HG03442 (cell line): ENCODE results near the gene FAM174C.

Source experiments
- ATAC-seq: cut with Tn5 transposase; IDR thresholded peaks from one replicate; pipeline ENCODE4 v1.9.1; 2021; ENCODE audit warnings: mild to moderate bottlenecking, moderate library complexity; ENCODE audit not compliant: unreplicated experiment

Gene FAM174C

GRCh38 chr19:1249990-1250436, 25.3 kb upstream of the FAM174C start:
- no peak for ATAC-seq

- no peak for ATAC-seq
These were observed 24.7 kb upstream of the FAM174C start for GRCh38 chr19:1250437-1251260.

- ATAC-seq, result no peak
These were observed 23.8 kb upstream of the FAM174C start for GRCh38 chr19:1251330-1252220.

- ATAC-seq, result no peak
These were observed 23.0 kb upstream of the FAM174C start for GRCh38 chr19:1252221-1252820.

GRCh38 chr19:1252821-1253513, 22.4 kb upstream of the FAM174C start:
- no peak for ATAC-seq

GRCh38 chr19:1253514-1254080, 21.7 kb upstream of the FAM174C start:
- ATAC-seq, result no peak

GRCh38 chr19:1254081-1254527, 21.2 kb upstream of the FAM174C start:
- ATAC-seq, result no peak

- no peak for ATAC-seq
These were observed 20.7 kb upstream of the FAM174C start for GRCh38 chr19:1254530-1255185.

GRCh38 chr19:1255186-1256161, 19.9 kb upstream of the FAM174C start:
- ATAC-seq, result no peak

GRCh38 chr19:1256646-1257474, 18.5 kb upstream of the FAM174C start:
- ATAC-seq, result no peak

GRCh38 chr19:1257475-1258162, 17.7 kb upstream of the FAM174C start:
- no peak for ATAC-seq

GRCh38 chr19:1258163-1258492, 17.2 kb upstream of the FAM174C start:
- ATAC-seq, result no peak

GRCh38 chr19:1258707-1259205, 16.6 kb upstream of the FAM174C start:
- ATAC-seq, result no peak

GRCh38 chr19:1259206-1259875, 16.0 kb upstream of the FAM174C start:
- ATAC-seq, result no peak

- peak; percentile 6 for ATAC-seq
These were observed 15.2 kb upstream of the FAM174C start for GRCh38 chr19:1259876-1260748.
